Stimulated activated CD8-positive, alpha-beta memory T cell treated with anti-CD3 and anti-CD28 coated beads, Interleukin-15, amount 100 ng/mL, for 48 hours (primary cell): ENCODE data around the gene RAB11FIP3.

Source experiments
- DNase-seq, 2 donors: peaks; one replicate each; pipeline ENCODE4 v3.0.0-alpha.2; 2020; ENCODE audit warnings: low read depth in 2 of 2

Gene RAB11FIP3

DNA sequence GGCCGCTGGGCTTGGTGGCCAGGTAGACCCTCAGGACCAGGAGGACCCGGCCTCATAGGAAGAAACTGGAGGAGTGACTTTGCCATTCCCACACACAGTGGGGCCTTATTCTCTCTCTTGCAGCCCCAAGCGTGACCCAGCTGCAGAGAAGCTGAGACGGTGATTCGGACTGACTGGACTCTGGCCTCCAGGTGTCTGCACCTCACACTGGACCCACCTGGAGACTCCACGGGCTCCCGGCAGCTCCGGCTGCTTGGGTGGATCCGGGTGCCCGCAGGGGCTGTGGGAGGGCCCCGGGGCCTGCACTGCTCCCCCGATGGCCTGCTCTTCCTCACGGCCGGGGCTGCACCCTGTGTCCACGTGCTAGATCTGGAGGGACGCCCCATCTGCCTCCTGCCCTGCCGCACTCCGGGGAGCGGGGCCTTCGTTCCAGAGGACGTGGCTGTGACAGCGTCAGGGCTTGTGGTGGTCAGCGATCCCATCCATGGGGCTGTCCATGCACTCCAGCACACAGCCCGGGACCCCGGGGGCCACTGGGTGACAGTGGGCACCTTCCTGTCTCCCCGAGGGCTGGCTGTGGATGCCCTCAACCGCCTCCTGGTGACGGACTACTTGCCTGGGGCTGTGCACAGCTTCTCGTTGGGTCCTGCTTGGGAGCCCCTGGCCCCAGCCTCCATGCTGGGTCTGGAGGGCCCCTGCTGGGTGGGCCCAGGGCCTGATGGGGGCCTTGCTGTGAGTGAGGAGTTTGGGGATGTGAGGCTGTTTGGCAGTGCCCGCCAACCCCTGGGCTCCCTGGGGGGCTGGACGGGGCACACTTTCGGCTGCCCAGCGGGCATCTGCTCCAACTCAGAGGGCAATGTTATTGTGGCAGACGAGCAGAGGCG lies 142.2 kb downstream of the RAB11FIP3 start:
- DNase-seq: no peak

- no peak for DNase-seq
Observed at GRCh38 chr16:568401-569258, 143.2 kb downstream of the RAB11FIP3 start.

GRCh38 chr16:569445-570254 lies 144.2 kb downstream of the RAB11FIP3 start, which contains the start of gene PIGQ:
PIGQ (plus strand) TSS chr16:569968; CDS start chr16:574075, 4,107 bp downstream.
- DNase-seq: peak; percentile 47 to 61
